IPS-11a (cell line): ENCODE measurements around the gene CREB3L1.
"Not testable (repeated sequence)": the region's sequence is repeated elsewhere in the genome, so short reads cannot be mapped to it uniquely, and the experiment has no call there.

Experiments used
- H3K4me3 ChIP-seq: one replicate; pipeline ENCODE4 v1.5.1; 2013; ENCODE audit warnings: low read depth, low read length, control low read depth

The CREB3L1 gene

GRCh38 chr11:46295312-46296058 lies 18.0 kb downstream of the CREB3L1 start:
- peak overlapping the region; percentile 42 for H3K4me3 ChIP-seq

GRCh38 chr11:46296059-46296527 lies 18.6 kb downstream of the CREB3L1 start:
- H3K4me3 ChIP-seq: peak overlapping the region; percentile 39

GRCh38 chr11:46296528-46297448 lies 19.3 kb downstream of the CREB3L1 start:
- peak overlapping the region; percentile 13 for H3K4me3 ChIP-seq

GRCh38 chr11:46298699-46299433 lies 21.4 kb downstream of the CREB3L1 start:
- no peak overlapping the region for H3K4me3 ChIP-seq

GRCh38 chr11:46299451-46299961 lies 22.0 kb downstream of the CREB3L1 start:
- no peak overlapping the region for H3K4me3 ChIP-seq

- H3K4me3 ChIP-seq: no peak overlapping the region
Measured at GRCh38 chr11:46300270-46300669, 22.8 kb downstream of the CREB3L1 start.

GRCh38 chr11:46302866-46303265 lies 25.4 kb downstream of the CREB3L1 start:
- no peak overlapping the region for H3K4me3 ChIP-seq

GRCh38 chr11:46304036-46304435 lies 26.6 kb downstream of the CREB3L1 start:
- not testable (repeated sequence) for H3K4me3 ChIP-seq

GRCh38 chr11:46304605-46305179 lies 27.2 kb downstream of the CREB3L1 start:
- no peak overlapping the region for H3K4me3 ChIP-seq

GRCh38 chr11:46305295-46305694 lies 27.8 kb downstream of the CREB3L1 start:
- H3K4me3 ChIP-seq: no peak overlapping the region

GRCh38 chr11:46306296-46306853 lies 28.9 kb downstream of the CREB3L1 start:
- H3K4me3 ChIP-seq: no peak overlapping the region

GRCh38 chr11:46307369-46307768 lies 29.9 kb downstream of the CREB3L1 start:
- H3K4me3 ChIP-seq: no peak overlapping the region

- no peak overlapping the region for H3K4me3 ChIP-seq
Measured at GRCh38 chr11:46307785-46308341, 30.4 kb downstream of the CREB3L1 start.

- H3K4me3 ChIP-seq: no peak overlapping the region
Measured at GRCh38 chr11:46308631-46309419, 31.4 kb downstream of the CREB3L1 start.

GRCh38 chr11:46309814-46310259 lies 32.4 kb downstream of the CREB3L1 start:
- no peak overlapping the region for H3K4me3 ChIP-seq

- no peak overlapping the region for H3K4me3 ChIP-seq
Measured at GRCh38 chr11:46315033-46315738, 37.7 kb downstream of the CREB3L1 start.

- no peak overlapping the region for H3K4me3 ChIP-seq
Measured at GRCh38 chr11:46315783-46316563, 38.5 kb downstream of the CREB3L1 start.

GRCh38 chr11:46319074-46319453 lies 41.6 kb downstream of the CREB3L1 start:
- H3K4me3 ChIP-seq: no peak overlapping the region
